Fibroblast of peridontal ligament (primary cell): Measurements from ENCODE around the gene TBX5.

Source experiments
- DNase-seq: peaks from one replicate; pipeline ENCODE4 v3.0.0-alpha.2; 2010; ENCODE audit errors: extremely low read depth

Gene TBX5

DNA sequence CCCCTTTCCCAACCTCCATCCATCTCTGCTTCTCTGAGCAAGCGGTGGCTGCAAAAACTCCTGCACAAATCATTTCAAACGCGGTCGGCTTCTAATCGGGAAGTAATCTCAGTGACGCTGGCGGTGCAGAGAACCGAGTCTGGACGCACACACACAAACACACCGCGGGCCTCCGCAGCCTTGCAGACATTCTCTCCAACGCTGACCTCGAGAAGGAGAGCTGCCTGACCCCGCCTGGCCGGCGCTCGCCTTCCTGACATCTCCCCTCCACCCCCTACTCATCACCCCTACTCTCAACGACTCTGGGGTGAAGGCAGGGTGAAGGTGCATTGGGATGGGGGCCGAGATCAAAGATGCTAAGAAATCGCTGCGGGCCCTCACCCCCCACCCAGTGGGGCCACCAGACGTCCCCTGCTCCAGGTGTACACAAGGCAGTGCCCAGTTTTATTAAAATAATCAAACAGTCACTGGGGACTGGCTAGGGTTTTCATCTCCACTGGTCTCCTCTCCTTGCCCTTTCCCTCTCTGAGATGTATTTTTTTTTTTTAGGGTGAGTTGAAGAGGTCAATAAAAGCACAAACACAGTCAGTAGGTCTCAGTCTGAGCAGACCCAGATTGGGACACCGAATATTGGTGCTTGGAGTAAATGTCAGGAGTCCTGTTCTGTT is 506 bp upstream of the TBX5 start:
- DNase-seq: no peak

DNA sequence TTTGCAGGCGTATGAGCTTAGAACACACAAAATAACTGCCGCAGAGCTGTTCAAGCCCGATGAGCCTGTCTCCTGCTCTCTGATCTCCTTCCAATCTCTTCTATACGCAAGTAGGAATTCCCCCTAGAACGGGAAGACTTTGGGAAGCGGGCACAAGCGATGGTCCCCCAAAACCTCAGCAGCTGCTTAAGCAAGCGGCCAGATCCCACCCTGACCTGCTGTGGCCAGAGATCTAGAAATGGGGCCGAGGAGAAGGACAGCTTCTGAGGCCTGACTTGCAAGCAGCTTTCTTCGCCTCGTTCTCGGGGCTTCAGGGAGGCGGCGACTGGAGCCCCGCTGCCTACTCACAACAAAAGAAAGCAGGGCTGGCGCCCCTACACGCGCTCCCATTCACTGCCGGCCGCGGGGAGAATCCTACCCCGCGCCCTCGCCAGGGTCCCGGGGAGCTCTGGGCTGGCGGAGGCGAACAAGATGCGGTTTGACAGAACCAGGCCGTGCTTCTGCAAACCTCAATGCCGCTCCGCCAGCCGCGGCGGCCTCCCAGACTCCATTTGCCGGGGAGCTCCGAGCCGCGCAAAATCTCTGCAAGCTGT is 922 bp downstream of the TBX5 start:
- DNase-seq: no peak

DNA sequence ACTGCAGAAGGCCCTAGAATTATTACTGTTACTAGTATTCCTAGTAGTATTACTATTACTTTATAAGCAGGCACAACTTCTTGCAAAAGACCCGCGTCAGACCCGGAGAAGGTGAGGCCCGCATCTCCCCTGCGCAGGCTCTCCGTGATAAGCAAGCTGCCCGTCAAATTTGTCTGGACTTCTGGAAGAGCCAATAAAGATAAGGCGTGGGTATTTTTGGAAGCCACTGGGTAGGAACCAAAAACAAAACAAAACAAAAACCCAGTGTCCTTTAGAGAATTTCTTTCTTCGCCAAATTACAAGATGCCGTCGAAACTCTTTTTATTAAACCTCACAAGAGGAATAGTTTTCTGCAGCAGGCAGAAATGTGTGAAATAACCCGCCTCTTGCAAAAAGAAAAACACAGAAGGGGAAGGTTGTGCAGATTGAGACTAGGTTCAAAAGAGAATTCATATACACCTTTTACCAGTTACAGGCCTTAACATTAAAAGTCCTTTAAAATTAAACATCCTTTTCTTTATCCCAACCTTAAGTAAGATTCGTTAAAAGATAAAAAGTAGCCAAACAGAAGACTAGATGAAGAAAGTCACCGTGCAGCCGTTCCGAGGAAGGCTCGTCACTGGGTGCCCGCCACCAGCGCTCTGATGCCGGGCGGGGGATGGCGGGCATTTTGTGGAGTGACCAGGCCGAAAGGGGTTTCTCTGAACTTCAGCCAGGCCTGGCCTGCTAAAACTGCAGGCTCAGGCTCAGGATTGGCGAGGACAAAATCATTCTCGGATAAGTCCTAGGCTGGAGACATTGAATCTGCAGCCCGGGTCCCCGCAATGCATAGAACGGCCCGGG is 1.6 kb downstream of the TBX5 start:
- DNase-seq: no peak

DNA sequence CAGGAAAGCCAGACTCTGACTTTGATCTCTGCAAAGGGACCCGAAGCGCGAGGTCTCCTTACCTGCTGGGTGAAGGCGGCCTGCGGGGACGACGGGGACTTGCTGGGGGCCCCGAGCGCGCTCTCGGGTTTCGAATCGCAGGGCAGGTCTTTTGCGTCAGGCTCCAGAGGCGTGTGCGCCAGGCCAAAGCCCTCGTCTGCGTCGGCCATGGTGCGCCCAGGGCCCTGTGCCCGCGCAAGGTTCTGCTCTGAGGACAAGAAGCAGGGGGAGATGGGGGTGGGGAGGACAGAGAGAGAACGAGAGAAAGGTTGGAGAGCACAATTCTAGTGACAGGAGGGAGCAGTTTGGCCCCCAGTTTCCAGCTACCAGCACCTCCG is 2.3 kb downstream of the TBX5 start:
- no peak for DNase-seq

DNA sequence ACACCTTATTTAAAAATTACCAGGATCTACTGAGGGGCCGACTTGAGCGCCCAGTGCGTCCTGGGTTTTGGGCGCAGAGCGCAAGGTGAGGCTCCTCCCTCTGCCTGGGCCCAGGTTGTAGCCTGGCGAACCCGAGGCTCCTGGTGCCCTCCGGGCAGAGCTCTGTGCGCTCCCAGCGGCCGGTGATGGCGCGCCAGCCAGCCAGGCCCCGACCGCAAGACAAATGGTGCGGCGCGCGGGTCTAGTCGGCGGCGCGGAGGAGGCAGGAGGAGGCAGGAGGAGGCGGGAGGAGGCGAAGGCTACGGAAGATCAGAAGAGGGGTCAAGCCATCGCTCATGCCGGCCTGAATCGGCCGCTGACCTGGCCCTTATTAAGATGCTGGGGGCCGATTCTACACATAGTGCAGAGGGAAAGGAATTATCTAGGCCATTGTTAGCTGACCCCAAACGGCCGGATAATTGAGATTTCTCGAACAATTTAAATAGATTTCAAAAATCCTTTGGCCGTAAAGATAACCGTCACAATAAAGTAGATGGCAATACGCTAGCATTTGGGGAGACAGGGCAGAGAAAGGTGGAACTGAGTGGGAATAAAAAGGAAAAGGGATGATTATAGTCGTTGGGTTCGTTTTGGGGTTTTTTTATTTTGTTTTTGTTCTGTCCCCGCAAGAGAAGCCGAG is 2.8 kb downstream of the TBX5 start:
- DNase-seq: no peak

DNA sequence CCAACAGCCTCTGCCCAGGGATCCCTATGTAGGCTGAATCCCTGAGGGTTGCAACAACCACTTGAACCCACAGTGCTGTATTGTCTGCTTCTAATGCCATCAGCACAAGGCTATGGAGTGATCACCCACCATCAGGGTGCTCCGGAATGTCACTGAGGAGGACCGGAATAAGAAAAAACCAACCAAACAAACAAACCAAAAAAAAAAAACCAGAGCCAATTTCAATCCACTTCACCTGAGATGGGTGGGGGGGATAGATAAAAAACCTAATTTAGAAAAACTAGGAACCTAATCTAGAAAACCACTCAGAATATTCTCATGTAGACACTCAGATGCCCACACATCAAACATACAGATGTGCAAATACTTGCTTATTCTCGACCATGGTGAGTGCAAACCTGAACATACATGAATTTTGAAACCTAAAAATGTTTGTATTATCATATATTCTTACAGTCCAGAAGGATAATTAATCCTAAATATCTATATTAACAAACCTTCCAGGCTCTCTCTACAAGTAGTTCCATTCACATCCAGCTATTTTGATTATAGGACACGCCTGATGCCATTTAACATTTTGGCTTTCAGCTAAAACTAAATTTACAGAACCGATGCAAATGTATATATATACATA is 3.7 kb downstream of the TBX5 start:
- no peak for DNase-seq

DNA sequence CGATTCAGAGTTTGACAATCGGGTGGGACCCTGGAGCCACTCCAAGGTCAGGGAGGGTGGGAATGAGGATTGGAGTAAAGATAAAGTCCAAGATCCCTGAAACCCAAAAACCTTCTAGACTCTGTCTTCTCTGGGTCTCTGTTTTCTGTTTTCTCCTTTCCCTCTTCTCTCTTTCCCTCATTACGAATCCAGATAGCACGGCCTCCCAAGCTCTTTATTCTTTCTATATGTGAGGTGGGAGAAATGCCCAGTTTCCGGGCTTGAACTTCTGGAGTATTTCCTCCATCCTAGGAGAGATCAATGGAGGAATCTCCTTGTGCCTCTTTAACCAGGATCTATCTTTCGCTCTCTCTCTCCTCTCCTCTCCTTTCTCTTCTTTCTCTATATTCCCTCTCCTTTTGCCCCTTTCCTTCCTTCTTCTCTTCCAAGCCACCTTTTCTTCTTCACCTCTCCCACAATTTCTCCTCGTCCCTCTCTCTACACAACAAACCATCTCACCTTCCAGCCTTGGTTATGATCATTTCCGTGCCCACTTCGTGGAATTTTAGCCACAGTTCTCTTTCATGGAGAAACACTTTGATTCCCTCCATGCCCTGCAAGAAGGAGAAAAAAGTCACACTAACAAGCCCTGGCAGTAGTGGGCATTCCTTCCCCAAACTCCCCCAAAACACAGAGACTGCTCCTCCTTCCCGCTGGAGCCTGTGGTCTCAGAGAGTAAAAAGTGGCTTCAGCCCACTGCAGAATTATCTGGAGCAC is 4.4 kb downstream of the TBX5 start:
- no peak for DNase-seq

DNA sequence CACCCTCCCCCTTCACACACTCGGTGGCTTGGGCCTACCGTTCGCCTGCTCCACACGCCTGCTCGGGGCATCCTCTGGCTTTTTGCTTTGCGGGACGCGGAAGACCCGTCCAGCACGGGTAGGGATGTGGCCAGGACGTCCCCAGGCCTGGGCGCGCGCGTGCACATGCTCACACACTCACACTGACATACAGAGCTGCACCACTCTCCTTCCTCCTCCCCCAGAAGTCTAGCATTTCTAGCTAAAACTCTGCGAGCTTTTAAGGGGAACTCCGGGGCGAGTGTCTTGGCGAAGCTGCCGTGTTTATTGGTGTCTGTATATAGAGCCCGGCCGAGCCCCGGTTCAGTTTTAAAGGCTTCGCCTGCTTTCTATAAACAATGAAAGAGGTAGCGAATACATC is 5.0 kb downstream of the TBX5 start:
- no peak for DNase-seq

DNA sequence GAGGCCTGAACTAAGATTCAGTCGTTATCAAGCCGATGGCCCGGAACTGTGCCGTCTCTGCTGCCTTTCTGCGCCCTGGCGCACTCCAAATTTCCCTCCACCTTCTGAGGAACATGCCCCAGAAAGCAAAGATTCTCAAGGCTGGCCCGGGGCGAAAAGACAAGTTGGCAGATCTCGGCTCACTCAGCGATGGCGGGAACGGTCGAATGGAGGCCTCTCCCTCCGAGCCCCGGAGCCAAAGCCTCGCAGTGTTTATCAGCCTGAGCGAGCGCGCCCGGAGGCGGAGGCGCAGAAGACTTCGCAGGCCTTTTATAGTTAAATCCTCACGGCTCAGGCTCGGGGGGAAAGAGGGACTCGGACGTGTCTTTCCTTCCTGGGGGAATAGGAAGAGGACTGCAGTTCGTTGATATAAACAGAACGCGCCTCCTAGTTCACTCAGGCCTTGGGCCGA is 5.6 kb downstream of the TBX5 start:
- no peak for DNase-seq

DNA sequence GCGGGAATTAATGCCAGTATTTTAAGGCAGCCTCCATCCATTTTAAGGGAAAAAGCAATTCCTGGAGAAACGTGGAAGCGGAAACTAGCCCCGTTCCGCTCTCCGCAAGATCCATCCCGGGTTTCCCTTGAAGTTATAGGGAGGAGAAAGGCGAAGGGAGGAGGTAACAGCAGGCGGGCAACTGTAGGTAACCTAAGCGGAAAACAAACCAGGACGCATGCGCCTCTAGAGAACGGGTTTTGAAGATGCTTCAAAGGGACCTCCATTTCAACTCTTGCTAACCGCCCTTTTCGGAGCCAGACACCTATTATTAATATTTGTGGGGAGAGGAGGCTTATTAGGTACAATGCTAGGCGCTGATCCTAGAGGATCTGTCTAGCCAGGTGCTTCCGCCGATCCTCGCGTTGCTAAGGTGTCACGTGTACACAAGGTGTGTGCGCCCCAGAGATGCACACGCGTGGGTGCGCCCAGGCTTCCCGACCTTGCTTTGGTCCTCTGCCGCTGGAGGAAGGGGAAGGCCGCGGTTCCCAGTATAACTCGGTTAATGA is 6.2 kb downstream of the TBX5 start:
- DNase-seq: no peak

DNA sequence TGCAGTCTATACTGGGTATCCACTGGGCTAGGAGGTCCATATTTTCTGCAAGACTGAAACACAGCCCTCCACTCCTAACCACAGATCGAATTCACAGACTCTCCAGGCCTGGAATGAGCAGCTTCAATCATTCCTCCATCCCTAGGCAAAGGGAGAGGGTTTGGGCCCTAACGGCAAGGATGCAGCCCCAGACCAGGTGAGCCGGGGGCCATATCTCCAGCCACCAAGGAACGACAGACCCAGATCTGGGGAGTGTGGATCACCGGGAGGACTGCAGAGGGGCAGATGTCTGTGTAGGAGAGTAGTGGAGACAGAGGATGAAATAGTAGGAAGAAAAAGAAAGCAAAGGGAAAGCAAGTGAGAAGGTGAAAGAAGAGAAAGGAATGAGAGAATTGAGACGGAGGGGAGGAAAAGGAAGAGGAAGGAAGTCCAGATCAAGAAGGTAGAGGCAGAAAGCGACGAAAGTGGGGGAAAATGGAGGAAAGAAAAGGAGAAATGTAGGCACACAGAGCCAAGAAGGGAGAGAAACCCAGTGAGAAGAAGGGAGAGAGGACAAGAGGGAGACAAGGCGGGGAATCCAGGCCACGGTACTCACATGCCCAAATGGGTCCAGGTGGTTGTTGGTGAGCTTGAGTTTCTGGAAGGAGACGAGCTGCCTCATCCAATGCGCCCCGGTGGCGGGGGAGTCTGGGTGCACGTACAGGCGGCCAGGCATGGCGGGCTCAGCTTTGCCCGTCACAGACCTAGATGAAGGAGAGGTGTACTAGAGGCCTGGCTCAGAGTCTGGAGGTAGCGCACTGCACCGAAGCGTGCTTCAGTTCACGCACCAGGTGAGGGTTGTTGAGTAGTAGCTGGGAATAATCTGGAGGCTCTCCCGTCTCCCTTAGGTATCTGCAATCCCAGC is 7.7 kb downstream of the TBX5 start:
- no peak for DNase-seq

DNA sequence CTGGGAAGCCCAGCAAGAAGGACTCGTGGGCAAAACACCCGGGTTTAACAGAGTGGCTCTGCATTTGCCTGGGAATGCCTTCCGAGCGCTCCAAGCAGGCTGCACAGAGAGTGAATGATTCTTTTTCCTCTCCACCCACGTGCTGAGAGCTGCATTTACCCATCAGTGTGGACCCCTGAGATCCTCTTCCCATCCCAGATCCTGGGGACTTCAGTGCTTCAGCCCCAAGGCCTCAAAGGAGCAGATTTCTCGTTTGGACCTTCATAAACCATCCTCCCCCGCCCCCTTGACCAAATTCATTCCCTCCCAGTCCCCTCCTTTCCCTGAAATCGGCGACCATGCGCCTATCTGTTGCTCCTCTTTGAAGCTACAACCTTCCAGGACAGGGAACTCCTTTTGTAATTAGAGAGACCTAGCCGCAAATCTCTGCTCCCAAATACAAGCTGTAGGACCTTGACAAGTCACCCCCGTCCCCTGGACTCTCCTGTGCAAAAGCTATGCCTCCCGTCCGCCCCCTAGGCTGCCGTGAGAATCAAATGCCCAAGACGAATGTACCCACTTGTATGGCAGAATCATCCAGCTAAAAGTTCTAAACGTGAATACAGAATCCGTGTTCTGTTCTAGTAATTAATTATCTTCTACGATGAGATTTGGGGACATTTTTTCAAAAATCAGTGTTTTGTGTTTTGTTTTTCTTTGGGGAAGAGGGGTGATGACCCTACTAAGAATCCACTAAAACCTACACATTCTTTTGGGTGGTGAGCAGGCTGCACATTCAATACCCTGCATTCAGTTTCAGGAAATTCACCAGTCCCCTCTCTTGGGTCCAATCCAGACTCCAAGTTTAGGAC is 8.8 kb downstream of the TBX5 start:
- no peak for DNase-seq

DNA sequence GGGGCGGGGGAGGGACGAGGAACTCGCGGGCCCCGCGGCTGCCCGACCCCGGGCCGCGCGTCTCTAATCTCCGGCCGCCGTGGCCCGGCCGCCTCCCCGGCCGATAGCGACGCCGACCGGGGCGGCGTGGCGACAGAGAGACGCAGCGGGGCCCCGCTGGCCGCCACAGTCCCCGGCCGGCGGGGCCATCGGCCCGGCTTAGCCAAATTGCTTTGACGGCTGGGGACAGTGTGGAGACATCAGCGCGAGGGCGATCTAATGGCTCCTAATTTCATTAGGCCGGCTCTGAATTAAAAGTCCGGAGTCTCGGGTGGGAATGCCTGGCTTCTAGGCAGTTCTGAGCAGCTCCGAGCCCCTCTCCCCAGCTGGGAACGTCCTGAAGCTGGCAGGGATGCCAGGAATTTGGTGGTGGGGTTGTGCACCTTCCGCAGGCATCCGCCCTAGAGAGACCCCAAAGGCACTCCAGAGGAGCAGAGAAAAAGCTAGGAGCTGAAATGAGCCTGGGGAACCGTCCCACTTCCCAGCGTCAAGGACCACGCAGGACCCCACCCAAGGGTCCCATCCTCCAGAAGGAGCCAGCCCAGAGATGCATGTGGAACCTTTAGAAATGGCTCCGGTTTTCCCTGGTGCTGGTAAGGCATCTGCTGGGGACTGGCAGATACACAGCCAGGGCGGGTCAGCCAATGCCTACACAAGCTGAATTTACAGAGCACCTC is 9.6 kb downstream of the TBX5 start:
- no peak for DNase-seq

DNA sequence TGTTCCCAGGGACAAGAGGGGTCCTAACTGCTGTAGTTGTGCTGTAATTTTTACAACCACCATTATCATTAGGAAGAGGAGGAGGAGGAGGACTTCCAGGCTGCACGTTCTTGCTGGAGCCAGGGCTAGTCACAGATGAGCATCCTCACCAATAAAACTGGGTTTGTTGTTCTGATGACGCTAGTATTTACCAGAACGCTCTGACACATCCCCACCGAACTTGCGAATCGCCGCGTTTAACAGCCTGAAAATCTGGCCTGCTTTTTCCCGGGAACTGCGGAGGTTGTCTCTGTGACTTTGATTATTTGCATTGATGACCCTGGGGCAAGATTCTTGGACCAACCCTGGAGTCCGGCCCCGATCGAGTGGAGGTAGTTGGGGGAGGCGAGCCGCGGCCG is 10.2 kb downstream of the TBX5 start:
- DNase-seq: no peak

DNA sequence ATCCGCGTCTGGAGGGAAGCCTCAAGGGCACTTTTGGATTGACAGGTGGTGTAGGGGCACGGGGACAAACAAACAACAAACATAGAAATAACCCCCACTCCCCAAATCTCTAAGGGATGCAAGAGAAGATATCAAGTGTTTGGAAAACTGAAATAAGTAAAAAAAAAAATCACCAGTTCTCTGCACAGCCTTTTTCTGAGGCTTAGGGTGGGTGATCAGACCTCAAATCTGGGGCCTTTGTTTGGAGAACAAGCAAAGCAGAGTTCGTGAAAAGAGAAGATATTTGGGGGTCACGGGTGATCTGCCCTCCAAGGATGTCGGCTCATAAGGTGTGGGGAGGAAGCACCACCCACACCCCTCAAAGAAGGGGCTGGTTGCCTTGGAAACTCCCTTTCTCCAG is 10.7 kb downstream of the TBX5 start:
- no peak for DNase-seq

DNA sequence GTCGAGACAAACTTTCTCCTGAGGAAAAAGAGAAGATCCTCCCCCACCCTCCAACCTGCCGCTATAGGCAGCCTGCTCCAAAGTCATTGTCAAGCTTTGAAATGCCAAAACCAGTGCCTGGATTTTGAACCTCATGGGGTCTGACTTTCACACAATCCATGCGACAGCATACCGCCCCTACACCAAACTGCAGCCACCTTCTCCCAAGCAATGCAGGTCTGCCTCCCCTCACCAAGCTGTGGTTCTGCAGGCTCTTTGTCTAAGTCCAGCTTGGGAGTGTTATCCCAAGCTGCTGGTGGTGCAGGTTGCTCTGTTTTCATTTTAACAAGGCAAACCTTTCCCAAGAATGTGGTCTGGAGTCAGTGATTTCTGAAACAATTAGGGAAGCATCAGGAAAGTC is 12.4 kb downstream of the TBX5 start:
- DNase-seq: no peak

DNA sequence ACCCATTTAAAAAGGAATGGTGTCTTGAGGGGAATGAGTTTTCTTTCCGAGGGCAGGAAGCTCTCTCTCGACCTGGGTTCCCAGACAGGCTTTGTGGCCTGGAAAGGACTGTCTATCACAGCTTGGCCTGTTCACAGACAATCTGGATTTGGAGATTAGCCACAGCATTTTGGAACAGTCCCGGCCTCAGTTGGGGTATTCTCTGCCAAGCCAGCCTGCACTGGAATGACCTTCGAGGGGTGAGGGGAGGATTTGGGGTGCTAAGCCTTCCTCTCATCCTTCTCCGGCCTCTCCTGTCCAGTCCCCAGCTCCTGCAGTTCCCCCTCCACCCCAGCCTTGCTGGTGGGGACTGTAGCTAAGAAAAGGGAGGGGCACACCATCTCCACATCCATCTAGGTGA is 13.0 kb downstream of the TBX5 start:
- no peak for DNase-seq

DNA sequence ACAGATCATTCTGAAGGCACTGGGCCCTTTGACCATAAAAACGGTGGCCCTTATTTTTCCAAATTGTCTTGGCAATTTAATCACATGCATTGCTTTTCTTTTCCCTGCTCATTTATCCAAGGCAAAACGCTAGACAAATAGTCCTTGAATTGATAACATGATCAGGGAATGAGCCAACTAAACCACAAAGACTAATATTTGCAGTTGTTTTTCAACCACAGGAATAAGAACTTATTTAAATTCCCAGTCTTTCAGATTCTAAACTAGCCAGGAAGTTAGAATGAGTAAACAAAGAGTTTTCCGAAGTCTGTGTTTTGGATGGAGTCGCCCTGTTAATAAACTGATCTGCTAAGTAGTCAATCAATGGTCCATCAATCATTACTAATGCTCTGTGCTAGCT is 14.9 kb downstream of the TBX5 start:
- no peak for DNase-seq
